B cell (primary cell): Measurements from ENCODE around the gene TMEM80. TPM values are rescaled to one million over a fixed set of nuclear protein-coding genes. Genes with fewer than 3 reads are reported as not detected.

Source experiments
- ATAC-seq: fragments of 200-7000 bp; cut with Tn5 transposase; one replicate; pipeline ENCODE4 v1.10.0; 2021; ENCODE audit warnings: low read depth, mild to moderate bottlenecking, moderate number of reproducible peaks, moderate library complexity
- CTCF ChIA-PET: fragments of 350-600 bp; sonication (Branson Sonifier 250); formaldehyde crosslinking; loops from one replicate; lab custom pipeline; 2021; ENCODE audit warnings: antibody characterized with exemption, inconsistent platforms; lab: Charles Lee
- POLR2A ChIA-PET: fragments of 350-600 bp; sonication (Branson Sonifier 250); formaldehyde crosslinking; loops from one replicate; lab custom pipeline; 2021; ENCODE audit warnings: antibody characterized with exemption; lab: Charles Lee
- DNase-seq: peaks from one replicate; pipeline ENCODE4 v3.0.0; 2013
- H2AFZ ChIP-seq: 2 replicates; pipeline ENCODE4 v1.6.1; 2012; ENCODE audit warnings: mild to moderate bottlenecking, low read depth, low read length; ENCODE audit not compliant: insufficient read depth, poor library complexity, severe bottlenecking
- H3K27ac ChIP-seq, 2 donors: 1 replicate in 1 of 2; 2 replicates in 1 of 2; pipeline ENCODE4 v1.5.1; 2012 to 2013; ENCODE audit warnings: low read length in 2 of 2, mild to moderate bottlenecking in 2 of 2, moderate library complexity in 1 of 2
- H3K27me3 ChIP-seq, 4 experiments: fragments of 200-600 bp in 1 of 4; sonication (generic) in 1 of 4; replicated peaks in 1 of 4; 1 replicate in 2 of 4; 2 replicates in 2 of 4; pipeline versions ENCODE4 v1.6.1 to v1.7.0; 2013 to 2016; ENCODE audit warnings: low read length in 3 of 4, mild to moderate bottlenecking in 2 of 4, mixed read lengths in 1 of 4, moderate library complexity in 1 of 4; ENCODE audit not compliant: insufficient read depth in 4 of 4, control insufficient read depth in 3 of 4; ENCODE audit errors: control extremely low read depth in 1 of 4
- H3K36me3 ChIP-seq, 2 experiments: replicated peaks in 1 of 2; 1 replicate in 1 of 2; 2 replicates in 1 of 2; pipeline versions ENCODE4 v1.6.1 to v1.7.1; 2013; ENCODE audit warnings: low read length in 1 of 2; ENCODE audit not compliant: insufficient read depth in 2 of 2, control insufficient read depth in 1 of 2; ENCODE audit errors: control extremely low read depth in 1 of 2, extremely low read depth in 1 of 2
- H3K4me1 ChIP-seq, 2 donors: fragments of 200-600 bp in 1 of 2; sonication (generic) in 1 of 2; 1 replicate in 1 of 2; 2 replicates in 1 of 2; pipeline versions ENCODE4 v1.5.1 to v1.6.1; 2013 to 2017; ENCODE audit warnings: low read length in 2 of 2; ENCODE audit not compliant: control insufficient read depth in 2 of 2, insufficient read depth in 2 of 2
- H3K4me2 ChIP-seq: replicated peaks from 2 replicates; pipeline ENCODE3; 2012; ENCODE audit warnings: mild to moderate bottlenecking, low read depth, low read length; ENCODE audit not compliant: poor library complexity, severe bottlenecking
- H3K4me3 ChIP-seq, 5 experiments: fragments of 200-600 bp in 1 of 5; sonication (generic) in 1 of 5; 1 replicate in 3 of 5; 2 replicates in 2 of 5; pipeline versions ENCODE4 v1.5.1 to v1.7.0; 2011 to 2016; ENCODE audit warnings: low read length in 4 of 5, mild to moderate bottlenecking in 4 of 5, low read depth in 2 of 5, control low read depth in 1 of 5, moderate library complexity in 1 of 5; ENCODE audit not compliant: insufficient read depth in 1 of 5; ENCODE audit errors: control extremely low read depth in 1 of 5, extremely low read depth in 1 of 5
- H3K79me2 ChIP-seq: fragments of 200-600 bp; sonication (generic); one replicate; pipeline ENCODE4 v1.6.0; 2016; ENCODE audit warnings: low read length; ENCODE audit not compliant: control insufficient read depth, insufficient read depth
- H3K9ac ChIP-seq: fragments of 200-600 bp; sonication (generic); 2 replicates; pipeline ENCODE4 v1.6.1; 2017; ENCODE audit warnings: mild to moderate bottlenecking, low read length, moderate library complexity
- H3K9me3 ChIP-seq, 3 donors: one replicate each; pipeline versions ENCODE4 v1.6.1 to v1.7.1; 2013; ENCODE audit warnings: low read length in 2 of 3; ENCODE audit not compliant: control insufficient read depth in 2 of 3, insufficient read depth in 1 of 3; ENCODE audit errors: control extremely low read depth in 1 of 3
- H4K20me1 ChIP-seq: 2 replicates; pipeline ENCODE4 v1.6.0; 2012; ENCODE audit warnings: mild to moderate bottlenecking, low read length; ENCODE audit not compliant: insufficient read depth, control insufficient read depth, poor library complexity, severe bottlenecking
- H3K27ac Mint-ChIP-seq: one replicate; pipeline ENCODE4 v1.8.0; 2021; ENCODE audit warnings: mixed read lengths
- H3K27me3 Mint-ChIP-seq: one replicate; pipeline ENCODE4 v1.8.0; 2021; ENCODE audit warnings: mixed read lengths
- H3K4me1 Mint-ChIP-seq: one replicate; pipeline ENCODE4 v1.8.0; 2021; ENCODE audit warnings: mixed read lengths
- H3K4me3 Mint-ChIP-seq: one replicate; pipeline ENCODE4 v1.8.0; 2021; ENCODE audit warnings: mixed read lengths
- H3K9me3 Mint-ChIP-seq: one replicate; pipeline ENCODE4 v1.8.0; 2022; ENCODE audit warnings: mixed read lengths; ENCODE audit not compliant: insufficient read depth
- EZH2 ChIP-seq: IDR thresholded peaks from 2 replicates; pipeline ENCODE4 v1.6.1; 2012; ENCODE audit warnings: borderline replicate concordance, low read depth, mild to moderate bottlenecking, moderate library complexity, low read length; ENCODE audit not compliant: insufficient read depth, poor library complexity, severe bottlenecking
- WGBS: methylation state at CpG from one replicate; pipeline ENCODE4 v1.1.5; 2013; ENCODE audit warnings: missing lambda C conversion rate; ENCODE audit not compliant: insufficient coverage; 5-methylcytosine and 5-hydroxymethylcytosine counted together
- intact Hi-C: fragments of 100-400 bp; cut with micrococcal nuclease; formaldehyde crosslinking; loops from one replicate; pipeline ENCODE4 v1.10.0; 2022
- polyA plus RNA-seq: library from polyadenylated mRNA; depleted of rRNA; stranded (reverse); fragments of >200 nt; gene quantifications from 2 replicates; pipeline ENCODE4 v1.2.3, GENCODE V29; 2012
- total RNA-seq, 2 donors: library from RNA; stranded (reverse); fragments of 120-200 nt in 1 of 2; gene quantifications; 1 replicate in 1 of 2; 2 replicates in 1 of 2; pipeline versions ENCODE4 v1.2.3 to v1.2.4, GENCODE V29; 2013 to 2022
- TF ChIP-seq, protein P1 (sequence below): fragments of 200-600 bp; IDR thresholded peaks from one replicate; pipeline ENCODE4 v1.8.0; 2022; ENCODE audit warnings: antibody characterized with exemption, mild to moderate bottlenecking

TMEM80 gene
- total and polyA plus RNA-seq, 2 donors (not counting 1 experiment from before 2014, with no cell fraction given) = 72.5 to 84.1 TPM

GRCh38 chr11:725624-726202 is 30.1 kb downstream of the TMEM80 start:
- Histone ChIP-seq H3K4me1 (peaks cover 29 to 51% of the 10 kb centered on the region in 2 donors), H3K79me2 (no peaks in the 10 kb centered on the region), H2AFZ (peak overlapping the region; percentile 83), H3K4me3 (peak overlapping the region in 4 of 5 experiments; percentile 17 to 53 (median 42)), H3K9me3 (no peaks in the 10 kb centered on the region), H4K20me1 (peaks cover 9% of the 10 kb centered on the region), H3K4me2 (peak overlapping the region; percentile 94), H3K27me3 (peaks cover 0 to 40% (median 0%) of the 10 kb centered on the region in 4 experiments), H3K9ac (peak overlapping the region; percentile 57), H3K36me3 (no peaks in the 10 kb centered on the region), H3K27ac (no peak overlapping the region)
- Mint-ChIP-seq H3K4me1 (peaks cover 24% of the 10 kb centered on the region), H3K27ac (no peak overlapping the region), H3K27me3 (peaks cover 5% of the 10 kb centered on the region), H3K9me3 (no peaks in the 10 kb centered on the region), H3K4me3 (peak overlapping the region; percentile 74)
- CTCF ChIA-PET = interaction anchor here (0.5 to 8.2 kb wide), 24 partner anchors 12 to 475 kb away, joined by 3 to 104 read pairs (median 4); partner anchors contain the start of genes DEAF1, GATD1, IRF7 and LMNTD2
- no peak for ATAC-seq
- POLR2A ChIA-PET = interaction anchor here (0.6 to 8.2 kb wide), 4 partner anchors 31 to 311 kb away, joined by 3 to 105 read pairs (median 4); partner anchors contain the start of genes DEAF1, HRAS, SIGIRR and TMEM80
- TF ChIP-seq, protein P1, sequence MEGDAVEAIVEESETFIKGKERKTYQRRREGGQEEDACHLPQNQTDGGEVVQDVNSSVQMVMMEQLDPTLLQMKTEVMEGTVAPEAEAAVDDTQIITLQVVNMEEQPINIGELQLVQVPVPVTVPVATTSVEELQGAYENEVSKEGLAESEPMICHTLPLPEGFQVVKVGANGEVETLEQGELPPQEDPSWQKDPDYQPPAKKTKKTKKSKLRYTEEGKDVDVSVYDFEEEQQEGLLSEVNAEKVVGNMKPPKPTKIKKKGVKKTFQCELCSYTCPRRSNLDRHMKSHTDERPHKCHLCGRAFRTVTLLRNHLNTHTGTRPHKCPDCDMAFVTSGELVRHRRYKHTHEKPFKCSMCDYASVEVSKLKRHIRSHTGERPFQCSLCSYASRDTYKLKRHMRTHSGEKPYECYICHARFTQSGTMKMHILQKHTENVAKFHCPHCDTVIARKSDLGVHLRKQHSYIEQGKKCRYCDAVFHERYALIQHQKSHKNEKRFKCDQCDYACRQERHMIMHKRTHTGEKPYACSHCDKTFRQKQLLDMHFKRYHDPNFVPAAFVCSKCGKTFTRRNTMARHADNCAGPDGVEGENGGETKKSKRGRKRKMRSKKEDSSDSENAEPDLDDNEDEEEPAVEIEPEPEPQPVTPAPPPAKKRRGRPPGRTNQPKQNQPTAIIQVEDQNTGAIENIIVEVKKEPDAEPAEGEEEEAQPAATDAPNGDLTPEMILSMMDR = no peak
- no peak for TF ChIP-seq EZH2
- peak; percentile 40 for DNase-seq
- intact Hi-C loops = loop anchor here (5.0 to 10.0 kb wide), 2 partner anchors 72 to 111 kb away; partner anchors contain the start of genes IRF7 and SLC25A22
- WGBS = 6% methylated on average over 38 of the region's 53 CpGs
